Astrocyte (in vitro differentiated cells and primary cell): ENCODE results near the gene P4HA2. TPM values are rescaled to one million over a fixed set of nuclear protein-coding genes. Genes with fewer than 3 reads are reported as not detected.

Experiments
- DNase-seq: peaks from one replicate; pipeline ENCODE4 v3.0.0-alpha.2; 2010; ENCODE audit warnings: low read depth
- FAIRE-seq: peaks from 2 replicates; lab custom pipeline; 2011; peaks lifted over from hg19 to GRCh38; lab: Jason Lieb, UNC
- H2AFZ ChIP-seq: 2 replicates; pipeline ENCODE4 v1.6.0; 2012; ENCODE audit warnings: low read depth, low read length, inconsistent platforms
- H3K27ac ChIP-seq: 2 replicates; pipeline ENCODE4 v1.5.1; 2011; ENCODE audit warnings: low read depth, low read length, inconsistent platforms
- H3K27me3 ChIP-seq: 2 replicates; pipeline ENCODE4 v1.6.0; 2011; ENCODE audit warnings: low read length, inconsistent platforms; ENCODE audit not compliant: insufficient read depth
- H3K36me3 ChIP-seq: 2 replicates; pipeline ENCODE4 v1.5.1; 2011; ENCODE audit warnings: low read length, inconsistent platforms; ENCODE audit not compliant: insufficient read depth
- H3K4me1 ChIP-seq: 2 replicates; pipeline ENCODE4 v1.5.1; 2011; ENCODE audit warnings: low read length, inconsistent platforms; ENCODE audit not compliant: insufficient read depth
- H3K4me2 ChIP-seq: 2 replicates; pipeline ENCODE4 v1.6.0; 2012; ENCODE audit warnings: low read length, inconsistent platforms
- H3K4me3 ChIP-seq: 2 replicates; pipeline ENCODE4 v1.5.1; 2011; ENCODE audit warnings: low read depth, mild to moderate bottlenecking, low read length, inconsistent platforms; ENCODE audit not compliant: insufficient read depth
- H3K79me2 ChIP-seq: 2 replicates; pipeline ENCODE4 v1.6.0; 2012; ENCODE audit warnings: mild to moderate bottlenecking, low read length, inconsistent platforms; ENCODE audit not compliant: insufficient read depth
- H3K9ac ChIP-seq: 2 replicates; pipeline ENCODE4 v1.6.0; 2012; ENCODE audit warnings: mild to moderate bottlenecking, low read length, inconsistent platforms
- H3K9me3 ChIP-seq: 2 replicates; pipeline ENCODE4 v1.5.1; 2012; ENCODE audit warnings: low read depth, mild to moderate bottlenecking, low read length, inconsistent platforms; ENCODE audit not compliant: insufficient read depth
- H4K20me1 ChIP-seq: 2 replicates; pipeline ENCODE4 v1.6.0; 2012; ENCODE audit warnings: low read length, inconsistent platforms; ENCODE audit not compliant: insufficient read depth
- H3K27ac Mint-ChIP-seq: one replicate; pipeline ENCODE4 v1.8.0; 2021; ENCODE audit warnings: mild to moderate bottlenecking, mixed read lengths; ENCODE audit not compliant: unreplicated experiment
- H3K27me3 Mint-ChIP-seq: one replicate; pipeline ENCODE4 v1.8.0; 2021; ENCODE audit warnings: low read depth, mixed read lengths; ENCODE audit not compliant: unreplicated experiment
- H3K36me3 Mint-ChIP-seq: one replicate; pipeline ENCODE4 v1.8.0; 2021; ENCODE audit warnings: low read depth, mixed read lengths; ENCODE audit not compliant: unreplicated experiment
- H3K4me1 Mint-ChIP-seq: one replicate; pipeline ENCODE4 v1.8.0; 2021; ENCODE audit warnings: low read depth, mixed read lengths; ENCODE audit not compliant: unreplicated experiment
- H3K4me3 Mint-ChIP-seq: one replicate; pipeline ENCODE4 v1.8.0; 2021; ENCODE audit warnings: mild to moderate bottlenecking, moderate library complexity, mixed read lengths; ENCODE audit not compliant: unreplicated experiment
- H3K9me3 Mint-ChIP-seq: one replicate; pipeline ENCODE4 v1.8.0; 2021; ENCODE audit warnings: mild to moderate bottlenecking, mixed read lengths; ENCODE audit not compliant: unreplicated experiment
- CTCF ChIP-seq: IDR thresholded peaks from 2 replicates; pipeline ENCODE4 v1.5.1; 2011; ENCODE audit warnings: low read depth, mild to moderate bottlenecking, inconsistent platforms, low read length, moderate library complexity; ENCODE audit not compliant: insufficient read depth
- EZH2 ChIP-seq: IDR thresholded peaks from 2 replicates; pipeline ENCODE4 v1.6.1; 2012; ENCODE audit warnings: mild to moderate bottlenecking, low read length, inconsistent platforms; ENCODE audit not compliant: insufficient read depth
- total RNA-seq: library from RNA; stranded (reverse); gene quantifications from 2 replicates; pipeline ENCODE4 v1.2.1, GENCODE V29; 2021

P4HA2 gene
- total RNA-seq, 1 donor from 2014 or later, result 214 TPM

DNA sequence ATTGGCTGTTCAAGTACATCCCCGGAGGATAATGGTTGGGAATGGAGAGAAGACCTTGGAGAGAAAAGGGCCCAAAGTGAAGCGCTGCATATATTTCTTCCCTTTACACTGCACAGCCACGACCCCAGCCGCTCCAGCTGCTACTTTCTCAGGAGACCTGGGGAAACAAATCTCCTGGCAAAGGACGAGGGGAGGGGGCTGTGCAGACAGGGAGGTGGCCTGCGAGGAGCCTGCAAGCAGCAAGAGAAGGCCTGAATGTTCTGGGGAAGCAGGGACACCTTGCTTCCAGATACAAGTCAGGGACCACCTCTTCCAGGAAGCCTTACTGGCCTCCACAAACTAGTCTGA lies 29.1 kb upstream of the P4HA2 start:
- no peaks in the 10 kb centered on the region for H3K27me3 ChIP-seq
- TF ChIP-seq CTCF (no peak), EZH2 (no peak)
- H3K27ac ChIP-seq, result peak overlapping the region; percentile 65
- DNase-seq, result no peak
- peak overlapping the region; percentile 61 for H3K4me3 ChIP-seq
- H3K9me3 ChIP-seq, result no peaks in the 10 kb centered on the region
- H3K27ac Mint-ChIP-seq, result peak overlapping the region; percentile 86
- H3K4me3 Mint-ChIP-seq, result peak overlapping the region; percentile 67
- peak overlapping the region; percentile 100 for H3K9ac ChIP-seq
- H2AFZ ChIP-seq, result peak overlapping the region; percentile 83
- H3K36me3 ChIP-seq, result no peaks in the 10 kb centered on the region
- peaks cover 4% of the 10 kb centered on the region for H3K27me3 Mint-ChIP-seq
- peaks cover 39% of the 10 kb centered on the region for H3K4me1 ChIP-seq
- peaks cover 26% of the 10 kb centered on the region for H3K4me1 Mint-ChIP-seq
- peaks cover 23% of the 10 kb centered on the region for H4K20me1 ChIP-seq
- FAIRE-seq, result no peak
- H3K4me2 ChIP-seq, result peak overlapping the region; percentile 97
- H3K9me3 Mint-ChIP-seq, result peaks cover 3% of the 10 kb centered on the region
- H3K79me2 ChIP-seq, result peaks cover 48% of the 10 kb centered on the region
- H3K36me3 Mint-ChIP-seq, result peaks cover 1% of the 10 kb centered on the region

DNA sequence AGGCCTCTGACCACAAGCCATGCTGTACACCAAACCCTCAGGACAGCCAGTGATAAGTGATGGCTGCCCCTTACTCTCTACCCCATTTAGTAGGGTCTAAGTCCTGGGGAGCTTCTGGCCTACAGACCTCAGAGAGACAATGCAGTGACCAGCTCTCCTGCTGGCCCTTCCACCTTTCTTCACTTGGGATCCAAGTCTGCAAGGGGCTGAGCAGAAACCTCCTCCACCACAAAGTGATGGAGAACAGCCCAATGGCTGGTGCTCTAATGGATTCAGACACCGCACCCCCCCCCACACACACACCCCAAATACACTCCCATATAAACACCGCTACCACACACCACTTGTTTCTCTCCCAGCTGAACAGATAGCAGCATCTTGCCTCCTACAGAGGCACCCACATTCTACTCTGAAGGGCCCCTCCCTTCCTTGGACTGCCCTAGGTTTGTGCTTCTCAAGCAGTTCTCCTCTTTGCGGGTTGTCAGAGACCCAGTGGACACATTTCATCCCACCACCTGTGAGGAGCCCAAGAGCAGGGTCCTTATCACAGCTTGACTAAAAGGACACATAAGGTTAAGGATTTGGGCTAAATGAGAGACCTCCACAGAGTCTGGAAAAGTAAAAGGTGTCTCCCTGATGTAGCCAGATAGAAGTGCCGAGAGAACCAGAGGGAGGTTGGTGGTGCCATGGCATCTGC lies 28.6 kb upstream of the P4HA2 start:
- DNase-seq (no peak), FAIRE-seq (no peak)
- TF ChIP-seq EZH2, result no peak
- Histone ChIP-seq H3K9me3 (no peaks in the 10 kb centered on the region), H4K20me1 (peaks cover 17% of the 10 kb centered on the region), H3K27ac (no peak overlapping the region), H3K27me3 (no peaks in the 10 kb centered on the region), H3K4me3 (no peak overlapping the region), H3K9ac (no peak overlapping the region), H3K4me1 (peaks cover 38% of the 10 kb centered on the region), H2AFZ (no peak overlapping the region), H3K36me3 (no peaks in the 10 kb centered on the region), H3K4me2 (no peak overlapping the region), H3K79me2 (peaks cover 43% of the 10 kb centered on the region)
- Mint-ChIP-seq H3K9me3 (peaks cover 3% of the 10 kb centered on the region), H3K27me3 (peaks cover 4% of the 10 kb centered on the region), H3K27ac (peak overlapping the region; percentile 86), H3K4me3 (peak overlapping the region; percentile 67), H3K4me1 (peaks cover 23% of the 10 kb centered on the region), H3K36me3 (peaks cover 1% of the 10 kb centered on the region)

DNA sequence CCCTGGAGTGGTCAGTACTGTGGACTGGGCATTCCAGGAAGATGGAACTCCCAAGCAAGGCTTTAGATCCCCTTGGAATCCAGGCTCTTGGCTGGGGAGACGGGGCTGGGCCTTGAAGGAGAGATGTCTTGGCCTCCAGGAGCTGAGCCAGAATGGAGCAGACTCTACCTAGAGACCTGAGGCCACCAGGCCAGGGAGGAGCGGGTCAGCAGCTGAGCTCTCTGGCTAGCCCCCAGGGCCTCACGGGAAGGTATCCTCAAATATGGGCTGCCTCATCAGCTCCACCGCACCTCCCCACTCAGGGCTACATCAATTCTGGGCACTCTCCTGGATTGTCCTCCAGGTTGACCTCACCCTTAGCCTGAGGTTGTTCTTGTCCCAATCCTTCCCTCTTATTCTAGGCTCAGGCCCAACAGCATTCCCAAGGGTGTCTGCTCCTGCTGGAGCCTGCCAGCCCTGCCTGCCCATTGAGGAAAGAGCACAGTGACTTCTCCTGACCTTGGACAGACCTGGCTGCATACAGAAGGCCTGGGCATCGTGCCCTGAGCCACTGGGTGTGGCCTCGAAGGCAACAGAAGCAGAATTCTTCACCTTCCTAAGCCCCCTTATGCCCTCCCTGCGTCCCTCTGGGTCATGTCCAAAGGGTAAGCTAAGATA lies 26.8 kb upstream of the P4HA2 start:
- Mint-ChIP-seq H3K4me3 (no peak overlapping the region), H3K27me3 (peaks cover 4% of the 10 kb centered on the region), H3K36me3 (peaks cover 1% of the 10 kb centered on the region), H3K27ac (no peak overlapping the region), H3K4me1 (peaks cover 9% of the 10 kb centered on the region), H3K9me3 (peaks cover 3% of the 10 kb centered on the region)
- Histone ChIP-seq H3K27ac (no peak overlapping the region), H3K4me2 (no peak overlapping the region), H3K79me2 (peaks cover 25% of the 10 kb centered on the region), H3K27me3 (no peaks in the 10 kb centered on the region), H4K20me1 (peaks cover 2% of the 10 kb centered on the region), H3K4me1 (peaks cover 25% of the 10 kb centered on the region), H2AFZ (no peak overlapping the region), H3K4me3 (no peak overlapping the region), H3K36me3 (no peaks in the 10 kb centered on the region), H3K9me3 (no peaks in the 10 kb centered on the region), H3K9ac (no peak overlapping the region)
- FAIRE-seq, result no peak
- TF ChIP-seq EZH2 (no peak), CTCF (no peak)
- no peak for DNase-seq
